Fibroblast of lung (primary cell): ENCODE results near the gene GGTLC1.

ENCODE experiments used
- CTCF ChIP-seq, 2 donors: IDR thresholded peaks in 1 of 2; conservative IDR thresholded peaks in 1 of 2; 1 replicate in 1 of 2; 2 replicates in 1 of 2; pipeline ENCODE4 v1.5.1; 2011 to 2012; ENCODE audit warnings: low read length in 2 of 2, control low read depth in 1 of 2, inconsistent platforms in 1 of 2, low read depth in 1 of 2, mild to moderate bottlenecking in 1 of 2
- EZH2 ChIP-seq: IDR thresholded peaks from 2 replicates; pipeline ENCODE4 v1.5.1; 2012; ENCODE audit warnings: low read length, control low read depth, mild to moderate bottlenecking; ENCODE audit errors: missing control alignments

GRCh38 chr20:24034820-24035219 is 46.2 kb upstream of the GGTLC1 start:
- TF ChIP-seq CTCF (conservative IDR thresholded peaks at IDR 0.05 in 1 of 2, IDR thresholded peaks at IDR 0.05 in 1 of 2; ENCODE audit: low read depth in 1 of 2, low read length in 2 of 2) (no peak), EZH2 (no peak)
